Activated CD4-positive, alpha-beta memory T cell treated with anti-CD3 and anti-CD28 coated beads, Interleukin-2, amount 10 ng/mL, durations not matched to agents 7 days and 5 days (primary cell): ENCODE measurements around the gene INSYN2B. TPM values are rescaled to one million over a fixed set of nuclear protein-coding genes. Genes with fewer than 3 reads are reported as not detected.
"Not testable (repeated sequence)": the region's sequence is repeated elsewhere in the genome, so short reads cannot be mapped to it uniquely, and the experiment has no call there.

Experiments used
- CTCF ChIA-PET: fragments of 350-600 bp; sonication (Branson Sonifier 250); formaldehyde crosslinking; loops from one replicate; lab custom pipeline; 2021; ENCODE audit warnings: antibody characterized with exemption, inconsistent platforms; lab: Charles Lee
- POLR2A ChIA-PET: fragments of 350-600 bp; sonication (Branson Sonifier 250); formaldehyde crosslinking; loops from one replicate; lab custom pipeline; 2021; ENCODE audit warnings: antibody characterized with exemption; lab: Charles Lee
- DNase-seq: peaks from one replicate; pipeline ENCODE4 v3.0.0-alpha.2; 2020
- H3K27ac Mint-ChIP-seq: one replicate; pipeline ENCODE4 v1.8.0; 2021; ENCODE audit warnings: mild to moderate bottlenecking, mixed read lengths
- H3K27me3 Mint-ChIP-seq: one replicate; pipeline ENCODE4 v1.8.0; 2021; ENCODE audit warnings: mixed read lengths
- H3K36me3 Mint-ChIP-seq: one replicate; pipeline ENCODE4 v1.8.0; 2021; ENCODE audit warnings: low read depth, mixed read lengths
- H3K4me1 Mint-ChIP-seq: one replicate; pipeline ENCODE4 v1.8.0; 2021; ENCODE audit warnings: mixed read lengths
- H3K4me3 Mint-ChIP-seq: one replicate; pipeline ENCODE4 v1.8.0; 2021; ENCODE audit warnings: mild to moderate bottlenecking, mixed read lengths
- H3K9me3 Mint-ChIP-seq: one replicate; pipeline ENCODE4 v1.8.0; 2021; ENCODE audit warnings: mixed read lengths
- total RNA-seq, 2 experiments: library from RNA; stranded (reverse); gene quantifications; one replicate each; pipeline ENCODE4 v1.2.3, GENCODE V29; 2021

The INSYN2B gene
- total RNA-seq, 2 experiments from 2014 or later: not detected

- Mint-ChIP-seq H3K9me3 (peaks cover 22% of the 10 kb centered on the region), H3K4me1 (peaks cover 2% of the 10 kb centered on the region), H3K27ac (no peak overlapping the region), H3K36me3 (peaks cover 88% of the 10 kb centered on the region), H3K4me3 (no peak overlapping the region), H3K27me3 (no peaks in the 10 kb centered on the region)
- ChIA-PET CTCF (no interaction called here), POLR2A (no interaction called here)
- no peak for DNase-seq
These were observed 132.8 kb downstream of the INSYN2B start for GRCh38 chr5:169847519-169847918.

GRCh38 chr5:169842699-169843098 lies 137.6 kb downstream of the INSYN2B start:
- DNase-seq: no peak
- no peaks in the 10 kb centered on the region for H3K9me3 Mint-ChIP-seq
- peaks cover 14% of the 10 kb centered on the region for H3K4me1 Mint-ChIP-seq
- no peaks in the 10 kb centered on the region for H3K27me3 Mint-ChIP-seq
- H3K36me3 Mint-ChIP-seq: peaks cover 83% of the 10 kb centered on the region
- ChIA-PET CTCF (no interaction called here), POLR2A (no interaction called here)
- H3K27ac Mint-ChIP-seq: no peak overlapping the region
- no peak overlapping the region for H3K4me3 Mint-ChIP-seq

GRCh38 chr5:169840405-169840804 lies 139.9 kb downstream of the INSYN2B start:
- no peaks in the 10 kb centered on the region for H3K27me3 Mint-ChIP-seq
- ChIA-PET POLR2A (interaction anchor here (0.7 kb wide), 1 partner anchor 203 kb away, joined by 3 read pairs; the partner anchor contains the start of gene DOCK2), CTCF (no interaction called here)
- DNase-seq: no peak
- H3K4me3 Mint-ChIP-seq: no peak overlapping the region
- H3K27ac Mint-ChIP-seq: no peak overlapping the region
- no peaks in the 10 kb centered on the region for H3K9me3 Mint-ChIP-seq
- H3K4me1 Mint-ChIP-seq: peaks cover 25% of the 10 kb centered on the region
- peaks cover 68% of the 10 kb centered on the region for H3K36me3 Mint-ChIP-seq

- Mint-ChIP-seq H3K4me3 (no peak overlapping the region), H3K36me3 (peaks cover 57% of the 10 kb centered on the region)
These were observed 141.6 kb downstream of the INSYN2B start for GRCh38 chr5:169838688-169839087.

GRCh38 chr5:169837686-169838085 lies 142.6 kb downstream of the INSYN2B start:
- H3K36me3 Mint-ChIP-seq: peaks cover 58% of the 10 kb centered on the region
- DNase-seq: no peak
- no peak overlapping the region for H3K4me3 Mint-ChIP-seq
- no peaks in the 10 kb centered on the region for H3K27me3 Mint-ChIP-seq
- no peaks in the 10 kb centered on the region for H3K9me3 Mint-ChIP-seq
- CTCF ChIA-PET: interaction anchor here (0.5 kb wide), 1 partner anchor 104 kb away, joined by 3 read pairs; no protein-coding TSS in a partner anchor
- POLR2A ChIA-PET: no interaction called here
- H3K4me1 Mint-ChIP-seq: peaks cover 39% of the 10 kb centered on the region
- no peak overlapping the region for H3K27ac Mint-ChIP-seq

More at GRCh38 chr5:169838688-169839087, 141.6 kb downstream of the INSYN2B start:
- Mint-ChIP-seq H3K27ac (peak overlapping the region; percentile 36), H3K4me1 (peaks cover 29% of the 10 kb centered on the region), H3K27me3 (no peaks in the 10 kb centered on the region), H3K9me3 (no peaks in the 10 kb centered on the region)
- CTCF ChIA-PET: no interaction called here
- POLR2A ChIA-PET: no interaction called here
- no peak for DNase-seq

- H3K27ac Mint-ChIP-seq: no peak overlapping the region
- no peak overlapping the region for H3K4me3 Mint-ChIP-seq
- peaks cover 45% of the 10 kb centered on the region for H3K4me1 Mint-ChIP-seq
- H3K27me3 Mint-ChIP-seq: no peaks in the 10 kb centered on the region
- H3K36me3 Mint-ChIP-seq: peaks cover 57% of the 10 kb centered on the region
- DNase-seq: no peak
- ChIA-PET CTCF (no interaction called here), POLR2A (no interaction called here)
- no peaks in the 10 kb centered on the region for H3K9me3 Mint-ChIP-seq
These were observed 143.3 kb downstream of the INSYN2B start for GRCh38 chr5:169836835-169837536.

GRCh38 chr5:169834540-169834939 lies 145.8 kb downstream of the INSYN2B start:
- Mint-ChIP-seq H3K27ac (peak overlapping the region; percentile 24), H3K36me3 (peaks cover 44% of the 10 kb centered on the region), H3K4me1 (peaks cover 51% of the 10 kb centered on the region)
- H3K27me3 Mint-ChIP-seq, H3K9me3 Mint-ChIP-seq, H3K4me3 Mint-ChIP-seq, CTCF ChIA-PET, POLR2A ChIA-PET, DNase-seq: not testable (repeated sequence)

DNA sequence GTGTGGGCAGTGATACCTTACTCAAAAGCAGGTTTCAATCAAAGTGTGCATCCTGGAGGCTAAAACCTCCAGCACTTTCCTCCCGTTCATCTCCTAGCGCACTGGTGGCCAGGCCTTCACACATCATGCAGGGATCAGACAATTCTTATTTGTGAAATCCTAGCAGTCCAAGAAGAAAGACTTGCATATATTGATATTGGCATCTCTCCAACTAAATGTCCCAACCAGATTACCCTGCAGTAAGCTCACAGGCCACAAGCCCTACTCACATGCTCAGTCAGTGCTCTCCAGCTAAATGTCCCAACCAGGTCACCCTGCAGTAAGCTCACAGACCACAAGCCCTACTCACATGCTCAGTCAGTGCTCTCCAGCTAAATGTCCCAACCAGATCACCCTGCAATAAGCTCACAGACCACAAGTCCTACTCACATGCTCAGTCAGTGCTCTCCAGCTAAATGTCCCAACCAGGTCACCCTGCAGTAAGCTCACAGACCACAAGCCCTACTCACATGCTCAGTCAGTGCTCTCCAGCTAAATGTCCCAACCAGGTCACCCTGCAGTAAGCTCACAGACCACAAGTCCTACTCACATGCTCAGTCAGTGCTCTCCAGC lies 146.5 kb downstream of the INSYN2B start:
- H3K27me3 Mint-ChIP-seq, CTCF ChIA-PET, POLR2A ChIA-PET, H3K4me3 Mint-ChIP-seq, H3K9me3 Mint-ChIP-seq: not testable (repeated sequence)
- Mint-ChIP-seq H3K27ac (peak overlapping the region; percentile 50), H3K4me1 (peaks cover 50% of the 10 kb centered on the region), H3K36me3 (peaks cover 41% of the 10 kb centered on the region)
- peak; percentile 17 for DNase-seq

DNA sequence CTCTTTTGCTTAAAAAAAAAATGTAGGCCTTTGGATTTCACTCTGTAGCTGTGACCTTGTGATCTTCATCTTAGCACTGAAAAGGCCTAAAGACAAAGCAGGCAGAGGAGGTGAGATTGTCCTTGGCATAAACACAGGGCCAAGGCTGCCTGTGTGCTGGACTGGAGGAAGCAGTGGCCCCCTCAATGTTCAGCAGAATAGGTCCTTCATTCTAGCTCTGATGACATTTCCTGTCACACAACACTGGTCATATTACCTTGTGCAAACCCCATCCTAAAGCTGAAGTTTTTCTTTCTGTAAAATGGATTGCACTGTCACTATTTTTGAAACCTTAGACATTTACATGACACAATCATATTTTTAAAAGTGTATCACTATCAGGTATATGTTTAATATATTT lies 147.4 kb downstream of the INSYN2B start:
- H3K27ac Mint-ChIP-seq: peak overlapping the region; percentile 50
- peaks cover 42% of the 10 kb centered on the region for H3K4me1 Mint-ChIP-seq
- H3K27me3 Mint-ChIP-seq: no peaks in the 10 kb centered on the region
- no peak overlapping the region for H3K4me3 Mint-ChIP-seq
- H3K36me3 Mint-ChIP-seq: peaks cover 34% of the 10 kb centered on the region
- CTCF ChIA-PET: no interaction called here
- no peak for DNase-seq
- H3K9me3 Mint-ChIP-seq: no peaks in the 10 kb centered on the region
- POLR2A ChIA-PET: no interaction called here

DNA sequence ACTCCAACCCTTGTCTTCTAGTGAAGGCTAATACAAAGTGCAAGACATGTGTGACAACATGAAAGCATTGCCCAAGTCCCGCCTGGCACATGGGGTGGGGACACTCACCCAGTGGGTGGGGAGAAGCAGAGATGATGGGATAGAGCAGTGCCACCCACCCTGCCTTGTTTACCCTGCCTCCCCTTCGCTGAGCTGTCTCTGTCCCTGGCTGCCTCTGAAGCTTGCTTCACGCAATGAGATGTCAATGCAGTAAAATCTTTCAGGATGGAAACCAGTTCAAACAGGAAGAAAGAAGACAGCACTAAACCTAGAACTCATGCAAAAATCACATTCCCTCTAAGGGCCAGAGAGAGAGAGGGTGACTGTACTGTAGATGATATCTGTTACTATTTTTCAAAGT lies 148.0 kb downstream of the INSYN2B start:
- H3K4me1 Mint-ChIP-seq: peaks cover 37% of the 10 kb centered on the region
- DNase-seq: no peak
- no peaks in the 10 kb centered on the region for H3K9me3 Mint-ChIP-seq
- no peaks in the 10 kb centered on the region for H3K27me3 Mint-ChIP-seq
- H3K27ac Mint-ChIP-seq: peak overlapping the region; percentile 16
- peaks cover 33% of the 10 kb centered on the region for H3K36me3 Mint-ChIP-seq
- POLR2A ChIA-PET: no interaction called here
- H3K4me3 Mint-ChIP-seq: no peak overlapping the region
- CTCF ChIA-PET: no interaction called here

GRCh38 chr5:169831331-169831730 lies 149.0 kb downstream of the INSYN2B start:
- no peak overlapping the region for H3K4me3 Mint-ChIP-seq
- H3K9me3 Mint-ChIP-seq: no peaks in the 10 kb centered on the region
- H3K36me3 Mint-ChIP-seq: peaks cover 35% of the 10 kb centered on the region
- no peaks in the 10 kb centered on the region for H3K27me3 Mint-ChIP-seq
- CTCF ChIA-PET: no interaction called here
- POLR2A ChIA-PET: no interaction called here
- peaks cover 29% of the 10 kb centered on the region for H3K4me1 Mint-ChIP-seq
- H3K27ac Mint-ChIP-seq: no peak overlapping the region
- no peak for DNase-seq

DNA sequence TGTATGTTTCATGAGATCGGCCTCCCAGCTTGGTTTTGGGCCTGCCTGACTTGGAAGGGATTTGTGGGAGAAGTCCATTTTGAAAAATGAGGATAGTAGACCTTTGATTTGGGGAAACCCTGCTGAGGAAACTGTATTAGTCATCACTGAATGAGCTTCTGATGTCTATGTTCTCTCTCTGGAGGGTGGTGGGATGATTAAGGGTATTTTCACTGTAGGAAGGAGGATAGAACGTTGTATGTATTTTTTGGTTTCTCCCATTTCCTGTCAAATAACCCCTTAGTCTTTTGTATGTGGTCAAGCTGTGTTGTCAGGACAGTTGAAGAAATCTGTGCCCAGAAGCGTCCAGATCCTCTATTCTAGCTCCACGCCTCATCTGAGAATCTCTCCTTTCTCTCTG lies 151.9 kb downstream of the INSYN2B start:
- H3K27me3 Mint-ChIP-seq: no peaks in the 10 kb centered on the region
- no peak overlapping the region for H3K4me3 Mint-ChIP-seq
- CTCF ChIA-PET: no interaction called here
- peaks cover 20% of the 10 kb centered on the region for H3K4me1 Mint-ChIP-seq
- no peak for DNase-seq
- POLR2A ChIA-PET: no interaction called here
- peaks cover 42% of the 10 kb centered on the region for H3K36me3 Mint-ChIP-seq
- H3K27ac Mint-ChIP-seq: no peak overlapping the region
- no peaks in the 10 kb centered on the region for H3K9me3 Mint-ChIP-seq

GRCh38 chr5:169827769-169828168 lies 152.5 kb downstream of the INSYN2B start:
- no peaks in the 10 kb centered on the region for H3K9me3 Mint-ChIP-seq
- no peak overlapping the region for H3K4me3 Mint-ChIP-seq
- peaks cover 14% of the 10 kb centered on the region for H3K4me1 Mint-ChIP-seq
- ChIA-PET CTCF (no interaction called here), POLR2A (no interaction called here)
- no peaks in the 10 kb centered on the region for H3K27me3 Mint-ChIP-seq
- H3K36me3 Mint-ChIP-seq: peaks cover 42% of the 10 kb centered on the region
- DNase-seq: no peak
- no peak overlapping the region for H3K27ac Mint-ChIP-seq

DNA sequence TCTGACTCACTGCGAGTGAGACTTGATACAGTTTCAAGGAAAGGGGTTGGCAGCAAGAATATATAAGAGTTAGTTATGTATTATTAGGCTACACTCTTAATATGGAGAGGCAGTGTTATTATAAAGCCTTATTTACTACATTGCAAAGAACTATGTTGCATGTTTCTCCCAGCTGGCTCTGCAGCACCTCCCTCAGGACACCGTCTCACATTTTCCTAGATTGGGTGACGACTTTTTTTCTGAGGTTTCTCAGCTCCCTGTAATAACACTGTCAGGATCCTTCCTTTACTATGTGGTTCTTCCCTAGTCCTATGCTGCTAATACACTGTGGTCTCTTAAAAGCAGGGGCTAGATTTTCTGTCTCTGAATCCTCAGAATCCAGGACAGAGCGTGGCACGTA lies 153.7 kb downstream of the INSYN2B start:
- peaks cover 6% of the 10 kb centered on the region for H3K9me3 Mint-ChIP-seq
- peaks cover 4% of the 10 kb centered on the region for H3K4me1 Mint-ChIP-seq
- POLR2A ChIA-PET: no interaction called here
- CTCF ChIA-PET: no interaction called here
- H3K4me3 Mint-ChIP-seq: no peak overlapping the region
- no peak overlapping the region for H3K27ac Mint-ChIP-seq
- DNase-seq: no peak
- peaks cover 43% of the 10 kb centered on the region for H3K36me3 Mint-ChIP-seq
- H3K27me3 Mint-ChIP-seq: no peaks in the 10 kb centered on the region
